Tibial nerve (tissue), 4 donors: ENCODE data around the gene MAP3K7. TPM values are rescaled to one million over a fixed set of nuclear protein-coding genes. Genes with fewer than 3 reads are reported as not detected.

ENCODE experiments used
- DNase-seq, 2 donors: peaks; one replicate each; pipeline ENCODE4 v3.0.0-alpha.2; 2019; ENCODE audit warnings: low spot score in 2 of 2
- H3K27ac ChIP-seq, 4 donors: fragments of 200-600 bp; sonication (generic) in 3 of 4; one replicate each; pipeline ENCODE4 v1.5.1; 2017 to 2019; ENCODE audit warnings: mild to moderate bottlenecking in 1 of 4
- H3K27me3 ChIP-seq, 2 donors: fragments of 200-600 bp; sonication (generic) in 1 of 2; one replicate each; pipeline versions ENCODE4 v1.5.1 to v1.6.0; 2017 to 2019
- H3K36me3 ChIP-seq, 3 donors: fragments of 200-600 bp; sonication (generic); one replicate each; pipeline ENCODE4 v1.5.1; 2018 to 2019
- H3K4me1 ChIP-seq, 4 donors: fragments of 200-600 bp; sonication (generic) in 3 of 4; one replicate each; pipeline ENCODE4 v1.5.1; 2017 to 2019
- H3K4me3 ChIP-seq, 4 donors: fragments of 200-600 bp; sonication (generic) in 3 of 4; one replicate each; pipeline ENCODE4 v1.5.1; 2017 to 2019; ENCODE audit warnings: mild to moderate bottlenecking in 1 of 4, moderate library complexity in 1 of 4
- H3K9me3 ChIP-seq, 4 donors: fragments of 200-600 bp; sonication (generic) in 3 of 4; one replicate each; pipeline ENCODE4 v1.5.1; 2017 to 2019
- CTCF ChIP-seq, 5 experiments: fragments of 200-600 bp in 3 of 5; fragments of 450-650 bp in 2 of 5; sonication (generic) in 3 of 5; IDR thresholded peaks; one replicate each; pipeline ENCODE4 v1.5.1; 2016 to 2019; ENCODE audit warnings: antibody characterized with exemption in 5 of 5, mild to moderate bottlenecking in 3 of 5, moderate library complexity in 2 of 5
- EP300 ChIP-seq, 2 donors: sonication (generic); formaldehyde crosslinking; IDR thresholded peaks; one replicate each; pipeline ENCODE4 v1.6.1; 2017; ENCODE audit warnings: antibody characterized with exemption in 2 of 2, mild to moderate bottlenecking in 1 of 2
- POLR2A ChIP-seq, 2 donors: fragments of 450-650 bp; IDR thresholded peaks; one replicate each; pipeline ENCODE4 v1.6.1; 2017; ENCODE audit warnings: antibody characterized with exemption in 2 of 2, mild to moderate bottlenecking in 2 of 2, moderate library complexity in 2 of 2
- WGBS, 2 donors: methylation state at CpG; one replicate each; pipeline ENCODE4 v1.1.5; 2018; 5-methylcytosine and 5-hydroxymethylcytosine counted together
- total RNA-seq, 4 donors: library from RNA; depleted of rRNA; stranded (reverse); fragments of >200 nt; gene quantifications; one replicate each; pipeline ENCODE4 v1.1.0, GENCODE V29; 2016

MAP3K7 gene
- total RNA-seq, 4 donors from 2014 or later: 25.2 to 35.4 (median 30.6) TPM

GRCh38 chr6:90578894-90579549, 7.8 kb downstream of the MAP3K7 start:
- TF ChIP-seq EP300 (IDR thresholded peaks at IDR 0.05) (no peak), POLR2A (IDR thresholded peaks at IDR 0.05) (no peak), CTCF (IDR thresholded peaks at IDR 0.05) (no peak)
- Histone ChIP-seq H3K27me3 (no peaks in the 10 kb centered on the region), H3K27ac (no peak overlapping the region), H3K36me3 (peaks cover 0 to 10% (median 0%) of the 10 kb centered on the region in 3 donors), H3K4me3 (no peak overlapping the region), H3K4me1 (peaks cover 0 to 62% (median 2%) of the 10 kb centered on the region in 4 donors), H3K9me3 (no peaks in the 10 kb centered on the region)
- 87 to 93% methylated on average over 1 of the region's 1 CpG for WGBS, 2 donors
- no peak for DNase-seq

GRCh38 chr6:90575267-90575666, 11.6 kb downstream of the MAP3K7 start:
- Histone ChIP-seq H3K9me3 (no peaks in the 10 kb centered on the region), H3K4me3 (no peak overlapping the region), H3K36me3 (peaks cover 0 to 10% (median 0%) of the 10 kb centered on the region in 3 donors), H3K4me1 (peaks cover 0 to 39% (median 0%) of the 10 kb centered on the region in 4 donors), H3K27me3 (no peaks in the 10 kb centered on the region), H3K27ac (no peak overlapping the region)
- no peak for DNase-seq
- no peak for TF ChIP-seq EP300 (IDR thresholded peaks at IDR 0.05)
- TF ChIP-seq POLR2A (IDR thresholded peaks at IDR 0.05): no peak
- TF ChIP-seq CTCF (IDR thresholded peaks at IDR 0.05): no peak
- 52 to 66% methylated on average over 3 of the region's 3 CpGs for WGBS, 2 donors

GRCh38 chr6:90574610-90575009, 12.3 kb downstream of the MAP3K7 start:
- 42 to 51% methylated on average over 2 of the region's 2 CpGs for WGBS, 2 donors
- Histone ChIP-seq H3K36me3 (peaks cover 0 to 12% (median 0%) of the 10 kb centered on the region in 3 donors), H3K4me3 (no peak overlapping the region), H3K4me1 (peaks cover 0 to 39% (median 0%) of the 10 kb centered on the region in 4 donors), H3K27me3 (no peaks in the 10 kb centered on the region), H3K27ac (no peak overlapping the region), H3K9me3 (no peaks in the 10 kb centered on the region)
- DNase-seq: no peak
- TF ChIP-seq EP300 (IDR thresholded peaks at IDR 0.05) (no peak), CTCF (IDR thresholded peaks at IDR 0.05) (no peak), POLR2A (IDR thresholded peaks at IDR 0.05) (no peak)

- H3K9me3 ChIP-seq: no peaks in the 10 kb centered on the region
- H3K36me3 ChIP-seq: peaks cover 0 to 22% (median 0%) of the 10 kb centered on the region in 3 donors
- H3K27ac ChIP-seq: no peak overlapping the region
- no peaks in the 10 kb centered on the region for H3K27me3 ChIP-seq
- no peak for TF ChIP-seq POLR2A (IDR thresholded peaks at IDR 0.05)
- TF ChIP-seq EP300 (IDR thresholded peaks at IDR 0.05): no peak
- no peak for TF ChIP-seq CTCF (IDR thresholded peaks at IDR 0.05)
- DNase-seq: no peak
- WGBS, 2 donors: 57 to 76% methylated on average over 1 of the region's 1 CpG
- H3K4me3 ChIP-seq: no peak overlapping the region
- H3K4me1 ChIP-seq: peaks cover 0 to 39% (median 0%) of the 10 kb centered on the region in 4 donors
Measured at GRCh38 chr6:90573624-90574023, 13.2 kb downstream of the MAP3K7 start.

- H3K4me1 ChIP-seq: peaks cover 0 to 31% (median 0%) of the 10 kb centered on the region in 4 donors
- no peak for DNase-seq
- H3K27me3 ChIP-seq: no peaks in the 10 kb centered on the region
- no peak overlapping the region for H3K27ac ChIP-seq
- no peak overlapping the region for H3K4me3 ChIP-seq
- 82% methylated on average over 2 of the region's 2 CpGs for WGBS, 2 donors
- TF ChIP-seq POLR2A (IDR thresholded peaks at IDR 0.05) (no peak), CTCF (IDR thresholded peaks at IDR 0.05) (no peak), EP300 (IDR thresholded peaks at IDR 0.05) (no peak)
- H3K36me3 ChIP-seq: peaks cover 0 to 19% (median 0%) of the 10 kb centered on the region in 3 donors
- no peaks in the 10 kb centered on the region for H3K9me3 ChIP-seq
Measured at GRCh38 chr6:90572856-90573255, 14.0 kb downstream of the MAP3K7 start.
